NCI-H510A (cell line): ENCODE measurements around the gene LRMDA.

ENCODE experiments used
- DNase-seq: peaks from one replicate; lab custom pipeline; 2025; lab: John Stamatoyannopoulos, UW

Gene LRMDA

DNA sequence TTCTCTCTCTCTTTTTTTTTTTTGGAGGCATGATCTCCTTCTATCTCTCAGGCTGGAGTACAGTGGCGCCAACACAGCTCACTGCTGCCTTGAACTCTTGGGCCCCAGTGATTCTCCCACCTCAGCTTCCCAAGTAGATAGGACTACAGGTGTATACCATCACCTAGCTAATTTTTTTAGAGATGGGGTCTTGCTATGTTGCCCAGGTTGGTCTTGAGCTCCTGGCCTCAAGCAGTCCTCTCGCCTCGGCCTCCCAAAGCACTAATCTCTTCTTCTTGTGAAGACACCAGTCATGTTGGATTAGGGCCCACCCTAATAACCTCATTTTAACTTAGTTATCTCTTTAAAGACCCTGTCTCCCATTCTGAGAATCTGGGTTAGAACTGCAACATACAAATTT is 45.6 kb downstream of the LRMDA start:
- no peak for DNase-seq

DNA sequence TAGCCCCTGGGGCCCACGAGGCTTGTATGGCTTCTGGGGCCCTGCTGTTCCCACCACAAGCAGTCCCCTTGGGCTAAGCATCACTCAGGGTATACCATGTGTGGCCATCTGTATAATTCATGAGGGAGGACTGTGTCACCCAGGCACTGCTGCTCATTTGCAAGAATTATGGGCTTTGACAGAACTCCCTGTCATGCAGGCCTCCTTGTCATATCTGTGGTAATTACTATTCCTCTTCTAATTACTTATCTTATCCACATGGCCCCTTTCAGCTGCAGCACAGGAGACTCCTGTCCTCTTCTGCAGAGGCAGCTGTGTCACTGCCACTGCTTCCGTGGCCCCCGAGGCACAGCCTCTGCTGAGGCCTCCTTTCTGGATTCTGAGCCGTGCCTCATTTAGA is 46.3 kb downstream of the LRMDA start:
- DNase-seq: no peak

DNA sequence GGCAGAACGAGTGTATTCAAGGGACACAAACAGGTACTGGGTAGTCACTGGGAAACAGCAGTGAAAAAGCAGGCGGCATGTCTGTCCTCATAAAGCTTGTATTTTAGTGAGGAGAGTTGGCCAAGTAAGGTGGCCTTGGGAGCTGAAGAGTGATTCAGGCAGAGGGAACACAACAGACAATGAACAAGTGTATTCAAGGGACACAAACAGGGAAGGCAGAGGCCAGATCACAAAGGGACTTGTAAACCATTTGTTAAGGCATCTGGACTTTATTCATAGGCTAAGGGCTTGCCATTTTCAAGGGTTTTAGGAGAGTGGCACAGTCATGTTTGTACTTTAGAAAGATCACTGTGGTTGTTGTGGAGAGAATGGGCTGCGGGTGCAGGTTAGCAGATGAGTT is 49.0 kb downstream of the LRMDA start:
- no peak for DNase-seq

DNA sequence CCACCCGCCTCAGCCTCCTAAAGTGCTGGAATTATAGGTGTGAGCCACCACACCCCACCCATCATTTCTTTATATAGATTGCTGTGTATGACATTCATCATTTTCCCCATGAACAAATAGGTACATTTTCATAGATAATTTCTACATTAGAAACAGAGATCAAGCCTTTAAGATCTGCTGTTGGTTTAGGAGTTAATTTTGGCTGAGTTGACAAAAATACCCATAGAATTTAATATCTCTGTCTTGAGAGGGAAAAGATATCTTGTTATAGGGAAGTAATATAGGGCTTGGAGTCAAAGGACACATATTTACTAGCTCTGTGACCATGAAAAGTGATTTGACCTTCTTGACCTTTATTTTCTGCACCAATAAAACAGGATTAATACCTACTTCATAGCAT is 51.8 kb downstream of the LRMDA start:
- DNase-seq: no peak

DNA sequence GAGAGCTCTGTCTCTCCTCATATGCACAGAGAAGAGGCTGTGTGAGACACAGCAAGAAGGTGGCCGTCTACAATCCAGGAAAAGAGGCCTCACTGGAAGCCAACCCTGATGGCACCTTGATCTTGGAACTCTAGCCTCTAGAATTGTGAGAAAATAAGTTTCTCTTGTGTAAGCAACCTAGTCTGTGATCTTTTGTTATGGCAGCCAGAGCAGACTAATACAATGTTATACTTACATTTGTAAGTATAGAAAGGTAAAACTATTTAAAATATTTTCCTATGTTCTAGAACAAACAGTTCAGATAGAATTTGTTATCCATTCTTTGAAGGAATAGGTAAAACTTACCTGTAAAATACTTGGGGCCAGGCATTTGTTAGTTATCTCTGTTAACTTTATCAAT is 53.3 kb downstream of the LRMDA start:
- no peak for DNase-seq

DNA sequence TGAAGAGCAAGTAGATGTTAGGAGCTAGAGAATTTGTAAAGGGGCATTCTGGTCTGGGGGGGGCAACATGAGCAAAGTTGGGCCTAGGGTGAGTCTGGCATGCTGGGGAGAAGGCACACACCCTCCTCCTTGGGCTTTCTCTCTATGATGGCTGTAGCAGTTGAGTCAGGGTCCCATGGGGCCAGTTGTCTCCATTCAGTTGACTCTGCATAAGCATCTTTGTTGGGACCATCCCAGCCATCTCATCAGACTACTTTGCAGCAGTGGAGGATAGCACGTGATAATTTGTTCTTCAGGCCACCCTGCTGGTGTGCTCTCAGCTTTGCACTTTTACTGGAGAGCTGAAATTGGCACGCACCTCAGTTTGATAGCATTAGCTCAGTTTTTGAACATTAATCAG is 55.2 kb downstream of the LRMDA start:
- DNase-seq: no peak

DNA sequence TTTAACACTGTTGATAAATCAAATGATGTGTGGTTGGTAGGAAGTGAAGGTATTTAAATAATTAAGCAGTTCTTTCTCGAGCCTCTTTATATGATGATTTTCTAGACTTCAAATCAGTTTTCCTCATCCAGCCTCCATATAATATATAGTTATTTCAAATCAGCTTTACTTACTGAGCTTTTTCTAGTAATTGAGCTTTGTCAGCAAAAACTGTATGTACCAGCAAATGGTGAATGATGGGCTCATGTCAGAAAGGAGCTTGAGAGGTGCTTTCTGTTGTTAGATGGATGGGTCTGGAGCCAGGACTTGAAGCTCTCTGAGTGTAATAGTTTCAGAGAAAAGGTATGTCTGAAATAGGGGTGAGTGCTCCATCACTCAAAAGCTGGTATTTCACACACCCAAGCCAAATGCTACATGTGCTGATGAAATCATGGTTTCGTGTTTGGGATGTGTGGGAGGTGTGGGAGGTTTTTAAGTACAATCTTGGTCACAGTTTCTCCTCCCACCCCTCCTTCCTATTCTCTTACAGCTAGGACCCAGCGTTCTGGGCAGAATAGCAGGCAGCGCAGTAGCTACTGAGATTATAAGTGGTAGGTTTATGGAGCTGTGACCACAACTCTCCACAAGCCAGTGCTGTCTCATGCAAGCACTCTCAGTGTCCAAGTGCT is 55.8 kb downstream of the LRMDA start:
- DNase-seq: no peak

DNA sequence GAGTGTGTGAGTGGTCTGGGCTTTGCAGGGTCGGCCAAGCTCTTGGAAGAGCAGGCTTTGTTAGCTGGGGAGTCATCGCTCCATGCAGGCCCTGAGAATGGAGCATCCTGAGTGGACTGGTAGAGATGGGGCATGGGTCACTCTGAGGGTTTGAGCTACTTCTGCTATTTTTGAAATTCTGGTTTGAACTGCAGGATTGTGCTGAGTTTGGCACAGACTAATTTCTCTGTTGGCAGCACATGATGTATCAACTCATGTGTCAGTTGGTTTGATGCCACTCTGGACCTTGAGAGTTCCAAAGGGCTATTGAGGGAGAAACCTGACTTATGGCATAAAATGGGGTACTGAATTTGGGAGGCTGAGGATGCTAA is 56.3 kb downstream of the LRMDA start:
- DNase-seq: no peak

DNA sequence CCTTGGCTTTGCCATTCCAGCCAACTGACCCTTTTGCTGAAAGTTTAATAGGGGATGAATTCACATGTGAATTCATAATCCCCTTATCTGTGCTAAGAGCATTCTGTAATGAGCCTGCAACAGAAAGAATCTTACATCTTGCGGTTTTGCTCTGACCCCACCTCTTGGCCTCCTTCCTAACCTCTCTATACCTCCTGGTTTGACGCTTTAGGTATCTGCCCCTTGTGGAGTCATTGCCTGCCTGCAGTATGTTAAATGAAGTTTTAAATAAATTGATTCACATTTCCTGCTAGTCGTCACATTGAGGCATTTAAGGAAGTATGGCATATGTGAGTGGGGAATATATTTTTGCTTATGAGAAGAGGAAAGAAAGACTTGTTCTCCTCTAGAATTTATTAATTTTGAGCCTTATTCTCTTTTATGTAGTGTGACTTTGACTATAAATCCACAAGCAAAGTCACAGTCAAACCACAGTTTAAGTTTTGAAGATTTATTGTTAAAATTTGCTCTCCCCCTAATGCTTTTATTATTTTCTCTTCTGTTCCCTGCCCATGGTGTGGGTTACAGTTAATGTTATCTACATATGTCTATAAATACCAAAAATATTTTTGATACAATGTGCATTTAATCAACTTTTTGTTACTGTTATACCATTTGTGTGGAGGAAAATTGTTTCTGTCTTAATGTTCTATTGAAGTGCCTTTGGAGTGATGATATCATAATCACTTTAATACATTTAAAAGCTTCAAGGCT is 60.9 kb downstream of the LRMDA start:
- no peak for DNase-seq

DNA sequence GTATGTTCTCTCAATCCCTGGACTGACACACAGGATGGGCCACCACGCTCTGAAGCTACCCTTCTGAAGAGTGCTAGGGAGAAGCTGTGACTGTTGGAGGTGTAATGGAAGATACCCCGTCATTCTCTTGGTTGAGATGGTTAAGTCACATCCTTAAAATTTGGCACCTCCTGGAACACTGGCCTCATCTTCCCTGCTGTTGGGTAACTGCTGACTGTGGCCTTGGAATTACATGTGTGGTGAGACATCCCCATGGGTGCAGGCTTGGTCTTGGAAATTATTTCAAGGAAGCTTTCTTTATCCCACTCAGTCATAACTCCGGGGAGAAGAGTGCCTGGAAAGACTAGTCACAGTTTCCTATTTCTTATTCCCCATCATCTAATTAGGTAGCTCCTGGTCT is 62.0 kb downstream of the LRMDA start:
- DNase-seq: no peak

DNA sequence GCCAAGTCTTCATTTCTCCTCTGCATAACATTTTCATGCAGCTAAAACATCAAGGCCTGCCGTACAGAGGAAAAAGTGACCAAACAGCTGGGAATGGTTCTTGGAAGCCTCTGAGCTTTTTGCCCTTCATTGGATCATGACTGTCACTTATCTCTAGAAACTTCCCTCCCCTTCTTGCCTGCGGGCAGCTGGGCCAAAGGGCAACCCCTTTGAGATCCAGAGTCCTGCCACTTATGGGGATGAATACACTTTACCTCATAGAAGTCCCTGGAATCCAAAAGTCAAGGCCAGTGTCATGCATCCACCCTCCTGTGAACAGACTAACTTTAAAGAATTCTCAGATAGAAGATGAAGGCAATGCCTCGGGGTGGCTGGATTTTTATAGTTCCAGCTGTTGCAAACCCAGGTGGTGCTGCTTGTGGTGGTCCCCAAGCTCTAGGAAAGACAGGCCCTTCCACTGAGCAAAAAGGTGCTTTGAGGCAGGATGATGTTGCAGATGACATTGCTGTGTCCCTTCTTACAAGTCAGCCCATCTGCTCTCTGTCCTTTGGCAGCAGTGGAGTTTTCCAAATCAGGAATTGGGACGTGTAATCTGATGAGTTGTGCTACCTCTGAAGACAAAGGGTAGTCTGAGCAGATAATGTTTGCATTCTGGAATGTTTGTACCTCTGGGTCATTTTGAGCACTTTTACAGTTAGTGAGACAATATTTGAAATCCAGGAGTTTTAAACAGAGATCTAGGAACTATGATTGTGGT is 64.2 kb downstream of the LRMDA start:
- no peak for DNase-seq

DNA sequence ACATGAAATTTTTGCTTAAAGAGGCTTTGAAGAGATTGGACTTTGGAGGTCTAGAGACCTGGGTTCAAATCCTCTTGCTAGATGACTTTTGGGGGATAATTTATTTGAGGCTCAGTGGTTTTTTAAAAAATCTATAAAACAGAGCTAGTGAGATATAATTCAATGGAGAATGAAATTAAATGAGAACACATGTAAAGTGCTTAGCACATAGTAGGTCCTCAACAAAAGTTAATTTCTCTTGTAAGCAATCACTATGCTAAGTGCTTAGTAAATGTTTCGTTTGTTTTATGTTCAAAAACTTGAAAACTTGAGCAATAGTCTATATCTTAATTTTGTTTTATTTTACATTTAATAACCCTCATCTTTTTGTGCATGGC is 64.8 kb downstream of the LRMDA start:
- DNase-seq: no peak

DNA sequence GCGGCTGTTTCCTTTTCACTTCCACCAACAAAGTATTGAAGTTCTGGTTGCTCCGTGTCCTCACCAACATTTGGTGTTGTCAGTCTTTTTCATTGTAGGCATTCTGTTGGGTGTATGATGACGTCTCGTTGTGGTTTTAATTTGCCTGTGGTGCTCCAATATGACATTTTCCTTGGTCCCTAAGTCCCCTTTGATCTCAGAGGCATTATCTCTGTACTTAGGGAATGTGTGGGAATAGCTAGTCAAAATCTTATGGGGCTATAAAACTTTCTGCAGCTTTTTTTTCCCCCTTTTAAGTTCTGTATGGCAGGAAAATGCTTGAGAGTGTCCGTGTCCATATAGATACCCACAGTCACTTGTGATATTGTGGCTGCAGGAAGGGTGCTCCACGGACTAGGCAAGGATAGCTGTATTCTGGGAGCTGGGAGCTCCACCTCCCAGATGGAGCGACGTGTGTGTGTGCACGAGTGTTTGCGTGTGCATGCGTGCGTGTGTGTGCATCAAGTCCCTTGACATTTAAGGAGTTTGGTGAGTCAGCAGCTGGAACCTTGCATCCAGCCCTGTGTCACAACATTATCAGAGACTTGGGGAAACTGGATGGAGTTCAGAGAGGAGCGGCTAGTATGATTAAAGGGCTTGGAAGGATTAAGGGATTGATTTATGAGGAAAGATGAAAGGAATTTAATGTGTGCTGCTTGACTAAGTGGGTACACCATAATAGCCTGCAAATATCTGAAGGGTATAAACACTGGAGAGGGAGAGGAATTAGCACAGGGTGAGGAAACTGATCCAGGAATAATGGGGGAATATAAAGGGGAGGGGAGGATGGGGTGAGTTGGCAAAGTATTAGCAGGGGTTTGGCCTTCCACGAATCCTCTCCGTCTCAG is 66.8 kb downstream of the LRMDA start:
- DNase-seq: no peak

DNA sequence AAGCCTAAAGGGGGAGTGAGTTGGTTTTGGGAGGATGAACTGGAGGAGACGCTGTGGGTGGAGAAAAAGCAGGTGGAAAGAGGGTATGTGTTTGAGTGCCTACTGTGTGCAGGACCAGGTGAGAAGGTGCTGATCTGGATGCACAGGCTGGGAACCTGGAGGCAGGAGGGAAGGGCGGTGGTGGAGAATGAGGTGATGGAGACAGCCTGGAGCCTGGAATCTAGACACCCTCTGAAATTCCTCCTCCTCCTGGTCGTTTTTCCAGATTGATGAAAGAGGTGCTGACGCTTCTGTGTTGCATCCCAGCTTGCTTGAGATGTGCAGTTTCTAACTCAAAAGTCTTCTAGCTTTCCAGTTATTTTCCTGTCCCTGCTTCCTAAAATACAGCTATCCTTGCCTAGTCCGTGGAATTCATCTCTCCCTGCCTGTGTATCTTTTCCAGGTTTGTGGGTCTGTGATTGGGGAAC is 67.5 kb downstream of the LRMDA start:
- no peak for DNase-seq

DNA sequence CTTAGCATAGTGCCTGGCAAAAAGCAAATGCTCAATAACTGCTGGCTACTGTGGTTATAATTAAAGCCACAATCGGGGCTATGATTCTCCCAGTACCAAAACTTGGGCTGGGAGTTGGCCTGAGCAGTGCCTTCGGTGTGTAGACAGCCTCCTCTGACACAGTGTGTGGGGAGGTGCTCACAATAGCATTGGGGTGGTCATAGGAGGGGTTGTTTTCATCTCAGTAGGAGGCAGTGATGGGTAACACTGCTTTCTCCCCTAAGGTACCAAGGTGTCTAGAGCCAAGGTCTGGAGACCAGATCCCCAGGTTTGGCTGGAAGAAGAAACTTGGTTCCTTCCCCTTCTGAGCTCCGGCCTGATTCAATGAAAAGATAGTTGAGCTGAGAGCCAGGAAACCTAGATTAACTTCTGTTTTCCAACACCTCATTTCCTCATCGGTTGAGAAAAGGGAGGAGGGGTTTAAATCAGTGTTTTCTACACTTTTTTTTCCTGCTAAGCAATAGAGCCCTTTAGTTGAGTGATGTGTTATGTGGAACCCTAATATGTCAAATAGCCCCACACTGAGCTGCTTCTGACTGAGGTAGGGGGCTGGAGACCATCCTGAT is 68.2 kb downstream of the LRMDA start:
- no peak for DNase-seq

DNA sequence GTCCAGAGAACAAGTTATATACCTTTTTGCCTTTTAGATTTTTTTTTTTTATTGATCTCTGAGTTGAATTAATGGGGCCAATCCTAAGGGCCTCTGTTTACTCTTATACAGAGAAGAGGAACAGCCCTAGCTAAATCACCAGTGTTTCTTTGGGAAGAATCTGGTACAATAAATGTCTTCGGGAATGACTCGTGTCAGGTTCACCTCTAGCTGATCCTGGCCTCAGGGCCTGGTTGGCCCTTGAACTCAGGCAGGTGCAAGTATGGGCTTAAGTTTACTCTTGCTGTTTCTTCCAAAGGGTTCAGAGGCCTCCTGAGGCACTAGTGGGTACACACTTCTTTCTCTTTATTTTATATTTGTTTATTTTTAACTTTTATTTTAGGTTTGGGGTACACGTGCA is 71.0 kb downstream of the LRMDA start:
- no peak for DNase-seq

DNA sequence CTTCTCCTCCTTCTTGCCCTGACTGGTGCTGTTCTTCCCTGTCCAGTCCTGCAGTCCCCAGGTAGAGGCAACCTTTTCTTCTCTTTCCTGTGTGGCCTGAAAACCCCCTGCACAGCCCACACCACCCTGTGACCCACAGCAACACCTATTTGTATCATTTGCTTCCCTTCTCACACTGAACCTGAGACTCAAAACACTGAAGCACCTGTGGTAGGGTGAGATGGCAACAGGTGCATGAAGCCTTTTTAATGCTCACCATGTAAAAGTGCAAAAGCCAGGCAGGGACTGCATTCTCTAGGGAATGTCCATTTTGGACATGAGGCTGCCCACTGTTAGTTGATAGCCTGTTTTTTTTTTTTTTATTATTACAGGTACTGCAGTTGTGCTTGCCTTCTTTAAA is 71.4 kb downstream of the LRMDA start:
- DNase-seq: no peak

DNA sequence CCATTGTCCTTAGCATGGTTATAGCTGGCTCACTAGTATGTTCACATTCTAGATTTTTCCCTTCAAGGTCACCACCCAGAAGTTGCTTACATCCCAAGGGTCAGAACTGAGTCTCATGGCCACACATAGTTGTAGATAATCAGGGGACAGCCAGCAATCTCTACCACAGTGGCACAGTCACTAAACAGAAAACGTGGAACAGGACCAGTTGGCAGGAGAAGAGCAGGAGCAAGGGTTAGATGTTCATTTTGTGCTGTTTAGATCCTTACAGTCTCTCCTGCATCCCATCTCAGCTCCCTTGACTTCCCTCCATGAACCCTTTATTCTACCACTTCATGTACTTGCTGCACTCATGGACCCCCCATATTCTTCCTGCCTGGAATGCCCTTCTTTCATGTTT is 73.9 kb downstream of the LRMDA start:
- no peak for DNase-seq

DNA sequence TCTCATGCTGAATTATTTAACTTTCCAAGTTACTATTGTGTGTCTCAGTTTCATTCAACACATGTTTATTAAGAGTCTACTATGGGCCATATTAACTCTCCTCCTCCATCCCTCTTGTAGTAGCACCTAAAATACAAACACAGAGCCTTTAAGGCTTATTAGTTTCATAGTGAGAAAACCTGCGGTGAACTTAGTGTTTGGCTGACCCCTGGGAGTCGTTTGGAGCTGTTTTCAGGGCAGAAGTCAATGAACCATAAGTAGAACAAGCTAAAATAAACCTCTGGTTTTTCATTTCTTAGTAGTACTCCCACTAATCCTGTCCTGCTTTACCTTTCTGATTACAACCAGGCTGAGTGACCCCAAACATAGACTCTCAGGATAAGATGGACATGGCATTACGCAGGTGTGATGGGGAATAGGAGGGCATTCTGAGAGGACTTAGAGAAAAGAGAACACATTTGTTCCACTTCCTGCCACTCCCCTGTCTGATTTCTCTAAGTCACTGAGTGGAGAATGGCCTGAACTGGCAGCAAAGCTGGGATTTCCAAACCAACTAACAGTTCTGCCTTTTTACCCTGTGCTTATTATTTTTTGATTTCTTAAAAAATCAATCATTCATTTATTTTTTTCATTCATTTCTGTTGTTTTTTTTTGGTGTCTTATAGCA is 74.5 kb downstream of the LRMDA start:
- DNase-seq: no peak

DNA sequence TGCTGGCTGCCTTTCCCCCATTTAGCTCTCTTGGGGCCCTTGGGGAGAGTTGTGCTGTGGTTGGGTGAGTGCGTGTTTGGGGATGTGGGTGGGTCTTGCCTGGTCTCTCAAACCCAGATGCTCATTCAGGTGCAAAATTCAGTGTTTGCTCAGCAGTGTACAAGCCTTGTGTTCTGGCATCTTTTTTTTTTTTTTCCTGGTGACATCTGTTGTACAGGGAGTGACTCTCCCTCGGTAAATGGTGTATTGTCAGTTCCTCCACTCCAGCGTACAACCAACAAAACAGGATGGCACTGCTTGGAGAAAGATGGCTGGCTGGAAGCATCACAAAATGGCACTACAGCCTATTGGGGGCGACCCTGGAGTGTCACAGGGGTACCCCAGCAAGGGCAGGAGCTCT is 75.5 kb downstream of the LRMDA start:
- DNase-seq: no peak

DNA sequence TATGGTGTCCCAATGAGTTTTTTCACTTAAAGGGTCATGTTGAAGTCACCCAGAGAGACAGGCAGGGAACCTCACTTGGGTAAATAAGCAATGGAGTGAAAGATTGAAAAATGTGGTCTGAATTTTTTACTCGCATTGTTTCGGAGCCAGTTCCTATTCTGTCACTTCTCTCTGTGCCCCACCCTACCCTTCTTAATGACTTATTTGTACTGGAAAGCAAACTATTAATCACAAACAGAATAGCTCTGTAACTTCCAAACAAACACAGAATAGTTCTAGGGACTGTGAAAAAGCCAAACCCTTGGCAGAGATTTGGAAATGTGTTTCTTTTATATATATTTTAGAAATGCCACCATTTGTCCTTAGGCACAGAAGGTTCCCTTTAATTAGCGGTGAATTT is 76.0 kb downstream of the LRMDA start:
- no peak for DNase-seq
